Dermis blood vessel endothelial cell (primary cell): Measurements from ENCODE around the gene PC. TPM values are rescaled to one million over a fixed set of nuclear protein-coding genes. Genes with fewer than 3 reads are reported as not detected.
A peak's percentile ranks its signal among the peaks of the same experiment; 100 is the strongest.

Source experiments
- DNase-seq: peaks from one replicate; pipeline ENCODE4 v3.0.0; 2010
- total RNA-seq: library from RNA; depleted of rRNA; stranded (reverse); fragments of >200 nt; gene quantifications from 2 replicates; pipeline ENCODE4 v1.2.3, GENCODE V29; 2014

PC gene
- total RNA-seq, 1 donor from 2014 or later = 10.2 TPM

DNA sequence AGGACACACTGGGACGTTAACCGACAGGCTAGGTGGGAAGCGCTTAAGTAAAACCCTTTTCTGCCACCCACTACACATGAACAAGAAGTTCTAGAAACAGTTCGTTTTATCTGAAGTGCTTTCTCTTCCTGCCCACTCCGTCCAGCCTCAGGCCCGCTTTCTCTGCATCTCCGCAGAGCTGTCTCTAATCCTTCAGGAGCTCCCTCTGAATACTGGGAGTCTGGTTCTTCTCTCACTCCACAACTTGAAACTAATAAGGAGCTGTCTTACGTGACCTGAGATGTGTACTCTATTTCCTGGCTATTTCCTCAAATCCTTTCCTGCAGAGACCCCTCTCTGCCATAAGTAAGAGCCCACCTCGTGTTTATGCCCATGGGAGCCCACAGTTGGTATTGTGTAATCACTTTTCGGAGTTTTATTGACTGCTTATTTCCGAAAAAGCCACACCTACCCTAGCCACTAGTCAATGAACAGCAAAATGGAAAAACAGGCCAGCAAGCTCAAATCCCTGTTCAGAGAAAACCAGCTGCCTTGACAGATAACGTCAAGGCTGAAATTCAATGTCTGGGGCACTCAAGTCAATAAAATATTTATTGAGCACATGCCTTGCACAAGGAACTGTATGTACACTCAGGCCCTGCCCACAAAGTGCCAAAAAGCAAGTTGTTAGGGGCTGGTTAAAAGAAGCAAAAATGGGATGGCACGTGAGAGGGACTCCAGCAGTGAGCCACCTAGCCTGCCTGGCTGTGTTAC is 4.9 kb downstream of the PC start:
- DNase-seq = no peak

DNA sequence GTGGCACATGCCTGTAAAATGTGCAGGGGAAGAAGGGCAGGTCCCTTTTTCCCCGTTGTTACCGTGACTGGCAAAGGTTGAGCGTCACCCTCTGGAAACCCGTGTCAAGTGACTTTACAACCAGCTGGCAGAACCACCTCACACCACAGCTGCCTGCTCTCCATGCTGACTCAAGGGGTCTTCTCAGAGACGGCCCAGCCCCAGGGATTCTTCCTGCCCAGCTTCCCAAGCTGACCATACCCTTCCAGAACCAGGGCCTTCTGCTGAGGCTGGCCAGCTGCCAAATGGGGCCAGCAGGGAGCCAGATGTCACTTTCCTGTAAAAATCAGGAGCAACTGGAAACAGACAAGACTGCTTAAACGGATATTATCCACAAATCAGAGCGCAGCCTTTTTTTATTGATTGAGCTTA is 6.3 kb downstream of the PC start:
- DNase-seq = peak; percentile 43

DNA sequence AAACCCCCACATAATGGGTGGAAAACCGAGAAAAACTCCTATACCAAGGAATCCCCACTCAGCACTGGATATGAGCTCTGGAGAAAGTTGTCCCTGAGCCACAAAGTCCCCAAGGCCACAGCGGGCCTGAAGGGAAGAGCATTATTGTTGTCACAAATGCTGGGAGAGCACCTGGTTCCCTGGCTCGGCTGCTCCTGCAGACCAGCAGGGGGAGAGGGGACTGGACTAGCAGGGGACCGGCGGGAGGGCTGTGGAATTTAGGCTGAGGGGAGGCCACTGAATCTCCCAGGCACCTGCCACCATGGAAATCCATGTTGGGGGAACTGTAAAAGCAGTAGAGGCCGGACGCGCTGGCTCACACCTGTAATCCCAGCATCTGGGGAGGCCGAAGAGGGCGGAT is 7.0 kb downstream of the PC start:
- no peak for DNase-seq

DNA sequence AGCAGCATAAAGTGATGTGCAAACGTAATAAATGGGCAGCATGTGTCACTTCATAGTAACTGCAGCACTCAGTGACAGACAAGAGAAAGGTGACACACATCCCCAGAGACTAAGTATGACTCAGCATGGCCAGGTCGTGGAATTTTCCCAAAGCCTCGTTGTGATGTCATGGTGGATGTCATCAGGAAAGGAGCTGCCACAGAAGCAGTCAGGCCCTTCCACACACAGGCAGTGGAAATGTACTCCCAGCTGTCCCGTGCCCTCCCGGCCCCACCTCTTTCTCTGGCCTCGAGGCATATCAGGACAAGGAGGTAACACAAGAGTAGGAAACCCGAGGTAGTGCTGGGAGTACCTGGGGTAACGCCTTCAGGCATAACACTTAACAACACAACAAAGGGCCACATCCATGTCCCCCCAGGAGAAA is 8.1 kb downstream of the PC start:
- peak; percentile 87 for DNase-seq

DNA sequence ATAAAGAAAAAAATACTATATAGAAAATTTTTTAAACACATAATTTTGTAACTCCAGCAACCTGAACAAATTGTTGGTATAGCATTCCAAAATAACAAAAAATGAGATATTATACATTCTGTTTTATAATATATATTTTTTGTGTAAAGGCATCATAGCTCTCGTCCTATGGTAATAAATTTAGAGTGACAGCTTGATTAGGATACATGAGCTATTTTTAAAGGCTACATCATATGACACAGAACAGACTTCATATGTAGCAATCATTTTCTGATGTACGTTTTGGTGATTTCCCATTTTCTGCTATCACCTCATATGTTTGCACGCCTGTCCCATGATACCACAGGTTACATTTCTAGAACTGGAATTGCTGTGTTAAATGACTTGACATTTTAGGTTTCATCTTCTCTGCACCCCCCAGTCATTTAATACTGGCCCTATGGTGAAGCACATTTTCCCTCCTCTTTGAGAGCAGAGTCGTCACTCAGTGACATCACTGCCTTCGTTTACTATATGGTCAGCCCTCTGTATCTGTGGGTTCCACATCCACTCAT is 19.5 kb downstream of the PC start:
- no peak for DNase-seq

DNA sequence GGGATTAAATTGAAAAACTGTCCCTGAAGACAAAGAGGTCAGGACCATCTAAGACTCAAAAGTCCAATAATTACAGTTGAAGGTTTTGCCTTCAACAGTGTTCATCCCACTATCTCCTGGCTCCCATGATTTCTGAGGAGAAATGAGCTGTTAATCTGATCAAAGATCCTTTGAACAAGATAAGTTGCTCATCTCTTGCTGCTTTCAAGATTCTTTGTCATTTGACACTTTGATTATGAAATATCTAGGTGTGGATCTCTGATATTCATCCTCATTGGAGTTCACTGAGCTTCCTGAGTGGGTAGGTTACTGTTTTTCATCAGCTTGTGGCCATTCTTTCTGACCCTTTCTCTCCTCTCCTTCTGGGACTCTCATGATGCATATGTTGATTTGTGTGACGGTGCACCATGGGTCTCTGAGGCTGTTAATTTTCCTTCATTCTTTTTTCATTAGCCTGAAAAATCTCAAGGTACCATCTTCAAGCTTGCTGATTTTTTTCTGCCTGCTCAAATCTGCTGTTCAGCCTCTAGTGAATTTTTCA is 20.9 kb downstream of the PC start:
- DNase-seq = no peak

DNA sequence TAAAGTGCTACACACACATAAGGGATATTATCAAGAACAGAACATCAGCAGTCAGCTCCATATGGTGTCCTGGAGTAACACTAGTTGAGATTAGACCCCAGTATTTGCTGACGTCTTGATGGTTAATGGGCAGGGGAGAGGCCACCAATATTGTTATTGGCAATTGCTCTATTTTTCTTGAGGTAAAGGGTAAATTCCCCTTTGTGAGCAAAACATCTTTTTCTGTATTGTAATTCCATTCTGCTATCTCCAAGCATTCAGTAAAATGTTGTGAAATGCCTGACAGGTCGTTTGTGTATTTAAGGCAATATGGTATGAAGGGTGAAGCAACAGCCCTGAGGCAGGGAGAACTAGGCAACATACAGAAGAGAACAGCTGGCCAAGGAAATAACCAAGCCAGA is 21.9 kb downstream of the PC start:
- no peak for DNase-seq

DNA sequence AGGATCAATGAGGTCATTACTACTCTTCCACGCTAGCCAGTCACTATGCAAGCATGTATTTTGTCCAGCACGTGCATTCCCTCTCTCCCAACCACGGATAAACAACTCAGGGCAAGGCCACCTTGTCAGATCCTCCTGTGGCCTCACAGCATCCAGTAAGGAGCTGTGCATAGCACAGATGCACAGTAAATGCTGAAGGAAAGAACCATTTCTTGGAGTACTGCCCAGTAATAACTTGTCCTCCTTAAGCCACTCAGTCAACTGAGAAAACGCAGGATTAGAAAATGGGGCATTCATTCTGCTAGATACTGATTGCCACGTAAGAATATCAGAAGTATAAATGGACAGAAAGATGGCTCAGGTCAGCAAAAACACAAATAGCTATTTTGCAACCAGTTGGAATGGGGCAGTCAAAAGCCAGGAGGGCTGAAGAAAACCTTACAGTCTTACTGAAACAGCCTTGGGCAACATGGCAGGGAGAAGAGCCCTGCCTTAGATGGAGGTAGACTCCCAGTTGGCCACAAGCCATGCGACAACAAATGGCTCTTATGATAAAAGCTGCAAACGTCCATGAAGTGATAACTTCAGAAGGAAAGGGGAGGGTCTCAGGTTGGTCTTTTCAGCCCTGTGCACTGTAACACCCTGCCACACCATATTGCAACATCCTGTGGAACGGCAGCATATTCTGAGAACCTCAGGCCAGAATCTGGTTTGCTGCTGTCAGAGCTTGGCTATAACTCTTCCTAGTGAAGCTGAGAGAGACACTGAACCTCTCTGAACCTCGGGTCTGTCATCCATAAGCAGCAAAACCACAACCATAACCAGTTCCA is 23.0 kb downstream of the PC start:
- DNase-seq = no peak

DNA sequence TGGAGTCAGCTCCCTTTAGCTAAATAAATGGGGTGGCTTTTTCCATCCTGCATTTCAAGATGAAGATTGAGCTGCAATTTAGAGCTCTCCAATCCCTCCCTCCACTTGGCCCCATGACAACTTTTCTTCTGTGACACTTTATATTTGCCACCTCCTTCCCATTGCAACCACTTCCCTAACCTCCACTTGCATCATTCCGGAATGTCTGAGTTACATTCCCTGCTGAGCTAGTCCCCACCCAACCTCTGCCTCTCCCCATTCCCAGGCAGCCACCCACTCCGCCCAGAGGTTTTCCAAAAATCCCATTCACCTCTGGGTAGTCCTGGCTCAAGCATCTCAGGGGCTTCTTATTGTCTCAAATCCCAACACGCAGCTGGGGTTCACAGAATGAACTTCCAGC is 24.7 kb downstream of the PC start:
- no peak for DNase-seq

DNA sequence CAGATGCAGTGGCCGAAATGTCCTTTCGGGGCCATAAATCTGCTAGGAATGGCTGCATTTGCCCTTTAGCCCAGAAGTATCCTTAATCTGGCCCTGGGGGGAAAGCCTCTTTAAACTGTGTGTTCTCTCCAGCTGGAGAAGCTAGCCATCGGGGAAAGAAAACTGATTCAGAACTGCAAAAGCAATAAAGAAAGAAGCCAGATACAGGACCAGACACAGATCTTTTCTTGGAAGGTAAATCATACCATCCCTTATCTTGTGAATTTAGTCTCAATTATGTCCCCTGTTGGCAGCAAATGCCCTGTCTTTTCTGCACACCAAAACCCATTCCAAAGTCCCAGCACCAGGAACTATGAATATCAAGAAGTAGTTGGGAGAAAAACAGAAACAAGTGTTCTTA is 25.6 kb downstream of the PC start:
- DNase-seq = no peak

DNA sequence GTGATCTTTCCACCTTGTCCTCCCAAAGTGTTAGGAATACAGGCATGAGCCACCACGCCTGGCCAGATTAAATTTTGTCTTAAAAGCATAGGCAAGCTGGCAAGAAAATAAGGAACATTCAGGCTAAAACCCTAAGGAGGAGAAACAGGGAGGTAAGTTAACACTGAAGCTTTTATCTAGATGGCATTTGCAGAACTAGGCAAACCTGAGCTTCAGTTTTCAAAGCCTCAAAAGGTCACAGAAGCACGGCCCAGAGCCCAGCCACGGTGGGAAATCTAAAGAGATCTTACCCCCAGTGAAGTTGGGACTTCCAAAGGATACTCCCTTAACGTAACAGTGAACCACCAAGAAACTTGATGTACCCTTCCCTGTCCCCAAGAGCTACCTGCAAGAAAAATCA is 28.4 kb downstream of the PC start:
- no peak for DNase-seq

DNA sequence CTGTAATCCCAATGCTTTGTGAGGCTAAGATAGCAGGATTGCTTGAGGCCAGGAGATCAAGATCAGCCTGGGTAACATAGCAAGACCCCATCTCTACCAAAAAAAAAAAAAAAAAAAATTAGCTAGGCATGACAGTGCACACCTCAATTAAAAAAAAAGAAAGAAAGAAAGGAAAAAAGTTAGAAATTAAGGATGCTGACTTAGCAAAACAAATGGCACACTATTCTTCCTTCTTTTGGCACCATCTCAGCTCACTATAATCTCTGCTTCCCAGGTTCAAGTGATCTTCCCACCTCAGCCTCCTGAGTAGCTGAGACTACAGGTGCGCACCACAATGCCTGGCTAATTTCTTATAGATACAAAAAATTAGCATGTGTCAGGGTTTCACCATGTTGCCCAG is 33.9 kb downstream of the PC start:
- no peak for DNase-seq

DNA sequence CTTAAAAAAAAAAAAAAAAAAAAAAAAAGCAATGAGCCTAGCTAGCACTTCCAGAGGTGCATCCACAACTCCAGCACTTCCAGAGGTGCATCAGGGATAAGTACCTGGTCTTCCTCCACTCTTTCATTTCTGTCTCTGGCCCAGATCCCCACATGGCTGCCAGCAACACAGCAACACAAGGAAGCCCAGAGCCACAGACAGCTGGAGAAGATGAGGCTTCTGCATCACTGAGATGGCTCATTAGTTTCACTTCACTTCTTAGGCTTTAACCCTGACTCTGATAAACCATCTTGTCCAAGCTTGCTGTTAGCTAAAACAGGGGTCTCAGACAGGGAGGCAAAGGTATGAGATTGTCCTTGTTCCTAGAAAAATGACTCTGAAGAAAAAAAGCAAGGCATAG is 35.6 kb downstream of the PC start:
- DNase-seq = no peak

DNA sequence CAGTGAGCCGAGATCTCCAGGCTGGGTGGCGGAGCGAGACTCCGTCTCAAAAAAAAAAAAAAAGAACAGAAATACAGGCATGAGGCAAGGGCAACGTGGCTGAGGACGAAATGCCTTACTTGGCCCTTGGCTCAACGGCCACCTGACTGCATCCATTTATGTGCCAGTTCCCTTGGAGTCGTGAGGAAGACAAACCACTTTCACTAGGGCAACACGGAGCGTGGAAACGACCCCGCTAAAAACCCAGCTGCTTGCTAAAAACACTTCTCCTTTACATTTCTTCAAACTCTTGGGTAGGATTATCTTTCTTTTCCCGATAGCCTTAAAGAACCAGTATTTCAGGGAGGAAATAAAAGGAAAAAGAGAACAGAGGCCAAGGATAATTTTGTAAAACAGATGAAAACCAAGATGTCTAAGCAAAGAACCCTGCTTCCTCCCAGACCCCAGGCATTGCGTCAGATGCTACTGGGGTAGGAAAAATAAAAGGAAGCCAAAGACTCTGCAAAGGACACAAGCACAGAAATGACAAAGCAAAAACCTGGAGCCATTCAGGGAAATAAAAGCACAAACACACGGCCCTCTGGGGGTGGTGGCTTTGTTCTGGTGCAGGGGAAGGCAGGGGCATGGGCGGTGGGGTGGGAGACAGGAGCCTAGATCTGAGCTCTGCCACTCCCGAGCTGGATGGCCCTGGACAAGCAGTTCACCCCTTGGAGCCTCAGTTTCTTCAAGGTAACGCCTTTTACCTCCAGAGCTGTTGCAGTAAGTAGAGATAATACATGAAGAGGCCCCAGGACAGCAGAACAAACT is 37.0 kb downstream of the PC start:
- no peak for DNase-seq

DNA sequence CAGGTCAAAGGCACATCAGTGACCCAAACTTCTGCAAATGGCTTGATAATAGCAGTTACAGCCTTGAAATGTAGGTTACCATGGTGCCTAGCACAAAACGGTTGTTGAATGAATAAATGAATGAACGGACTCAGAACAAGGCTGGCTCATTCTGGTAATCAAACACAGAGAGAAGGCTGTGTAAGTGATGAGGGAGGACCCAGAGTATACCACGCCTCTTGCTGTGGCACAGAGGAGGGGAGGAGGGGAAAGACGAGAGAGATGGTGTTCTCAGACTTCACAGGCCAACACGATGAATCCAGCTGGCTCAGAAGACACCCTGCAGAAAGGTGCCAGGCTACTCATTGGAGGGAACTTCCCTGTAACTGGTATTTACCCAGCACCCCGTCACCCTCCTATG is 38.3 kb downstream of the PC start:
- no peak for DNase-seq

DNA sequence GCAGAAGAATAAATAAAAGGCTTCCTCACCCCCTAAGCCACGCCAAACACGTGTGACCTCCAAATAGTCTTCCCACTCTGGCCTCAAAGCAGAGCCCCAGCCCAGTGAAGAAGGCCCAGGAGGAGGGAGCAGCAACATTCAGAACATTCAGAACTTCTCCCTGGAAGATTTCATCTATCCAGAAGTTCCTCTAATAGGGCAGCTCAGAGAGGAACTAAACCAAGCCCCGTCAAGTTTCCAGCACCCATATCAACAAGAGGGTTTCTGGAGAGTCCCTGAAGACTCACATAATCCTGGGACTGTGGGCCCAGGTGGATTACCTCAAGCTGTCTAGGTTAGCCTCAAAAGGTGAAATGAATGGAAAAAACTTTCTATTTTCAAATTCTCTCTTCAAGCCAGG is 39.4 kb downstream of the PC start:
- no peak for DNase-seq

DNA sequence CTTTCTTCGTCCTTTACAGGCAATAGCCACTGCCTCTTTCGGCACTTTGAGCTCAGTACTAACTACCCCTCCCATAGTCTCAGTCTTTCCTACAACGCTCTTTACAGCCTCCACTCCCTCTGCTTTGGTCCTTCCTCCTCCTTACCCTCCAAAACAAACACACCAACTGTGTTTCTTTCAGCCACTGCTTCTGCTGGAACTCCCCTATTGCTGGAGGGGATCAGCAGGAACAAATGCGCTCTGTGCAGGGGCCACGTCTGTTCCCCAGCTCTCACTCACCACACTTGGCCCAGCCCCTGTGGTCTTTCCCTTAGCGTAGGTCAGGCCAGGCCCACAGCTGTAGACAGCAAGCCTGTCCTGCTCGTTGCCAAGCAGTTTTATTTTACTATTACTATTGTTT is 42.3 kb downstream of the PC start:
- DNase-seq = no peak

DNA sequence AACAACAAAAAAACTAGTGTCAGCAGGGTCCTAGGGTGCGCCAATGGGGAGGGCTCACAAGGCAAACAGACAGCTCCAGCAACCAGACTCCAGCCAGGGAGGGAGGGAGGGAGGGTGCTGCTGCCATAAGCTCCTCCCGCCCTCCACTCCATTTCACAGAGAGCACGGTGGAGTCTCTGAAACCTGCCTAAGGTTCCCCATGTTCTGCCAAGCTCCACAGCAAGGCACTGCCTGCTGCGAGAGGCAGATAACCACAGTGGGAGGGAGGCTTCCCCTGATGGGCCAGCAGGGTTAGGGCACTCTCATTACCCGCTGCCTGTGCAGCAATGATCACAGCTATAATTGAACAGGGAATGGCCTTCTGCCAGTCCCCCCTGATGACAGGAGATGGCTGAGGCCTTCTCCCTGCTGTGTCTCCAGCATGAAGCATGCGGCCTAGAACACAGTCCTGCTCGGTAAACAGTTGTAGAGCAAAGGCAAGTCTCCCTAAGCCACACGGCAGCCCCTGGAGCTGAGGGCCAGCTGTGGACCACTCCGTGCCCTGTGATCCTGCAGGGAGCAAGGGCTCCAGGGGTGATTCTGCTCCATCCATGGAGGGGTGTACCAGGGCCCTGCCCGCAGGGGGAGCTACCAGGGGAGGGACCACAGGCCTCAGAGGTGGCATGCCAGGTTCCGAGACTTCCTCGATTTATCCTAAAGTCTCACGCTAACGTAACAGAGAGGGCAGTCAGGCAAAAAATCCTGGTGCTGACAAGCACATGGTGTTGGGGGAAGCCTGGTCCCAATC is 42.9 kb downstream of the PC start:
- DNase-seq = no peak

DNA sequence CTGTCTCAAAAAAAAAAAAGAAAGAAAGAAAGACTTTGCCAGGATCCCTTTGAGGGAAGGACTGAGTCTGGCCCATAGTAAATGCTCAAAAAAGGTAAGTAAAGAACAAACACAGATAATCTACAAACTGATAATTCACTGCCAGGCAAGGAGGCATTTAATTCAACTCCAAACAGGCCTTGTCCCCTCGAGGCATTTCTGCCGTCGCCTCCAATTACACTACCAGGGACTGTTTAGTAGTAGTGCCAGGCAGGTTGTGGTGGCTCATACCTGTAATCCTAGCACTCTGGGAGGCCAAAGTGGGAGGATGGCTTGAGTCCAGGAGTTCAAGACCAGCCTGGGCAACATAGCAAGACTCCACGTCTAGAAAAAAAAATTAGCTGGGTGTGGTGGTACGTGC is 43.7 kb downstream of the PC start:
- no peak for DNase-seq

DNA sequence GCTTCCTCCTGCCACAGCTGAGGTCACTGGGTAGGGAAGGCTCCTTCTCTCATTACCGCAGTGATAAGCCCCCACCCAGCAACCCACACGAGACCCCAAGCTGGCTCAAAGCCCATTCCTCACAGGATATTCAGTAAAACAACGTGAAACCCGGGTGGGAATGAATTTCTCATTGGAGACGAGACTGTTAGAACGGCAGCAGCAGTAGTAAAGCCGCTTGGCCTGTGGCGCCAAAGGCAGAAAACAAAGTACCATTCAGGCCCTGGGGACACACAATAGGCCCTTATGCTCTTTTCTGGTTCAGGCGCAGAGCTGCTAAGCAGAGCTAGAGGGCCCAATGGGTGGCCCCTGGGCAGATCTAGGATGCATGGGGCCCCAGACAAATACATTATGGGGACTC is 45.3 kb downstream of the PC start:
- DNase-seq = no peak

DNA sequence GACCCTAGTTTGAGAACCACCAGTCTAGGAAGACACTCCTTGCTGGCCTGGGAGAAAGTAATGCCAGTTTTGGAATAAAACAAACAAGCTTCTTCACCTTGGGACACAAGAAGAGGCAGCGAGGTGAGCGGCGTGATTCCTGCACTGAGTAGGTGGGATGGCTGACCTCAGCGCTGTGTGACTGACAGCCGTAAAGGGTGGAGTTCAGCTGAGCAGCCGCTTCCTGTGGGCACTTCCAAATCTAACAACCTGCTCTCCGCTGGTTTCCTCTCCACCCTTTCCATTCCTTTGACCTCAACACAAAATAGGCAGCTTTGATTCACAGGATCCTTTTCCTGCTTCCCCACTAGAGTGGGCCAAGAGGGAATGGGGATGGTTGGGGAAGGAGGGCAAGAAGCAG is 45.8 kb downstream of the PC start:
- peak; percentile 25 for DNase-seq

DNA sequence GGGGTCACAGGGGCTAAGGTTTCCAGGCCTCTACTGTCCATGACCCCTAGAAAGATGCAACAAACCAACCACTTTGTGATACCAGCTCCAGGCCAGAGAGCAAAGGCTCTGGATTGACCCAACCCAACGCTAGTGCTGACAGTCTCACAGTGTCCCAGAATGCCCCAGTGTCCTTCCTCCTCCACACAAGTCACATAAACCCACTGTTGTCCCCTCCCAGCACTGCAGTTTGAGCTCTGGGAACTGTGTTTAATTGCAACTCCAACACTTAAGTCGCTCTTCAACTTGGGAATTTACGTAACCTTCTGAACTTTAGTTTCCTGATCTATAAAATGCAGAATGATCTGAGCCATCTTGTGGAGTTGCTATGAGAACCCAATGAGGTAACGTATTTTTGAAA is 47.5 kb downstream of the PC start:
- DNase-seq = no peak
